Naive thymus-derived CD4-positive, alpha-beta T cell (primary cell): ENCODE results near the gene KSR2. TPM values are rescaled to one million over a fixed set of nuclear protein-coding genes. Genes with fewer than 3 reads are reported as not detected.
"Not testable (repeated sequence)": the region's sequence is repeated elsewhere in the genome, so short reads cannot be mapped to it uniquely, and the experiment has no call there.

ENCODE experiments used
- ATAC-seq: fragments of 150-1000 bp; cut with Tn5 transposase; 2 replicates; pipeline ENCODE4 v1.10.0; 2021; ENCODE audit warnings: mild to moderate bottlenecking, moderate library complexity
- CTCF ChIA-PET: fragments of 350-600 bp; sonication (Branson Sonifier 250); formaldehyde crosslinking; loops from one replicate; lab custom pipeline; 2021; ENCODE audit warnings: antibody characterized with exemption; lab: Charles Lee
- POLR2A ChIA-PET: fragments of 350-600 bp; sonication (Branson Sonifier 250); formaldehyde crosslinking; loops from one replicate; lab custom pipeline; 2021; ENCODE audit warnings: antibody characterized with exemption, inconsistent platforms; lab: Charles Lee
- DNase-seq, 9 donors: peaks; one replicate each; pipeline versions ENCODE4 v3.0.0 to v3.0.0-alpha.2; 2020 to 2022; ENCODE audit warnings: mixed read lengths in 1 of 9
- H3K27ac ChIP-seq: one replicate; pipeline ENCODE4 v1.7.0; 2013; ENCODE audit warnings: mild to moderate bottlenecking, low read depth, low read length, moderate library complexity
- H3K27me3 ChIP-seq, 2 donors: one replicate each; pipeline ENCODE4 v1.7.0; 2013; ENCODE audit warnings: low read length in 2 of 2, mild to moderate bottlenecking in 2 of 2, moderate library complexity in 2 of 2; ENCODE audit not compliant: control insufficient read depth in 2 of 2, insufficient read depth in 2 of 2
- H3K36me3 ChIP-seq, 3 experiments: 1 replicate in 2 of 3; 2 replicates in 1 of 3; pipeline ENCODE4 v1.7.0; 2013; ENCODE audit warnings: low read length in 3 of 3, mild to moderate bottlenecking in 3 of 3, moderate library complexity in 1 of 3; ENCODE audit not compliant: insufficient read depth in 3 of 3, control insufficient read depth in 2 of 3
- H3K4me1 ChIP-seq, 2 donors: one replicate each; pipeline ENCODE4 v1.7.0; 2013; ENCODE audit warnings: low read length in 2 of 2, mild to moderate bottlenecking in 2 of 2, moderate library complexity in 1 of 2; ENCODE audit not compliant: control insufficient read depth in 2 of 2, insufficient read depth in 2 of 2
- H3K4me3 ChIP-seq: 2 replicates; pipeline ENCODE4 v1.7.0; 2013; ENCODE audit warnings: mild to moderate bottlenecking, low read length
- H3K9me3 ChIP-seq, 3 experiments: 1 replicate in 2 of 3; 2 replicates in 1 of 3; pipeline ENCODE4 v1.7.0; 2013; ENCODE audit warnings: low read length in 3 of 3; ENCODE audit not compliant: control insufficient read depth in 2 of 3
- H3K27ac Mint-ChIP-seq, 9 donors: one replicate each; pipeline ENCODE4 v1.8.0; 2020 to 2022; ENCODE audit warnings: mixed read lengths in 9 of 9, mild to moderate bottlenecking in 8 of 9, moderate library complexity in 5 of 9, inconsistent platforms in 2 of 9
- H3K27me3 Mint-ChIP-seq, 5 donors: one replicate each; pipeline ENCODE4 v1.8.0; 2021 to 2022; ENCODE audit warnings: mixed read lengths in 5 of 5, mild to moderate bottlenecking in 1 of 5
- H3K36me3 Mint-ChIP-seq, 5 donors: one replicate each; pipeline ENCODE4 v1.8.0; 2020 to 2022; ENCODE audit warnings: mixed read lengths in 5 of 5, mild to moderate bottlenecking in 3 of 5, inconsistent platforms in 1 of 5
- H3K4me1 Mint-ChIP-seq, 7 donors: one replicate each; pipeline ENCODE4 v1.8.0; 2020 to 2022; ENCODE audit warnings: mixed read lengths in 7 of 7, mild to moderate bottlenecking in 3 of 7, inconsistent platforms in 1 of 7
- H3K4me3 Mint-ChIP-seq, 10 donors: one replicate each; pipeline ENCODE4 v1.8.0; 2020 to 2022; ENCODE audit warnings: mild to moderate bottlenecking in 10 of 10, mixed read lengths in 10 of 10, moderate library complexity in 6 of 10, inconsistent platforms in 2 of 10
- H3K9me3 Mint-ChIP-seq, 11 donors: one replicate each; pipeline ENCODE4 v1.8.0; 2020 to 2022; ENCODE audit warnings: mixed read lengths in 11 of 11, mild to moderate bottlenecking in 4 of 11, inconsistent platforms in 1 of 11, moderate library complexity in 1 of 11
- intact Hi-C, 2 donors: fragments of 100-400 bp; cut with micrococcal nuclease; formaldehyde crosslinking; loops; one replicate each; pipeline ENCODE4 v1.15.1; 2023
- polyA plus RNA-seq, 2 donors: library from polyadenylated mRNA; unstranded; fragments of 300-500 nt; fragmentation: Illumina TruSeq; gene quantifications; one replicate each; pipeline ENCODE4 v1.2.3, GENCODE V29; 2021
- total RNA-seq, 6 experiments: library from RNA in 5 of 6; stranded (reverse) in 5 of 6; gene quantifications; 1 replicate in 5 of 6; 2 replicates in 1 of 6; pipeline ENCODE4 v1.2.3 and lab custom pipeline; 2021 to 2026

KSR2 gene
- total and polyA plus RNA-seq, 7 experiments from 2014 or later: 0.03 to 0.07 TPM; not detected in 5

DNA sequence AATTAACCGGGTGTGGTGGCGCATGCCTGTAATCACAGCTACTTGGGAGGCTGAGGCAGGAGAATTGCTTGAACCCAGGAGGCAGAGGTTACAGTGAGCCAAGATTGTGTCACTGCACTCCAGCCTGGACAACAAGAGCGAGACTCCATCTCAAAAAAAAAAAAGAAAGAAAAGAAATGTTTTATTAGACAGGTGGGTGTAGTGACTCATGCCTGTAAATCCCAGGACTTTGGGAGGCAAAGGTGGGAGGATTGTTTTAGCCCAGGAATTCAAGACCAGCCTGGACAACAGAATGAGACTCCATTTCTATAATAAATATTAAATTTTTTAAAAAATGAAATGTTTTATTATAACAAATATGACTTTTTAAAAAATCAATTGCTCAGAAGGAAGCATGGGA, 77.5 kb downstream of the KSR2 start:
- H3K4me3 Mint-ChIP-seq, H3K27me3 ChIP-seq, H3K4me3 ChIP-seq, H3K36me3 Mint-ChIP-seq, POLR2A ChIA-PET, intact Hi-C loops, ATAC-seq, H3K4me1 ChIP-seq, CTCF ChIA-PET, H3K9me3 Mint-ChIP-seq, H3K4me1 Mint-ChIP-seq, H3K27ac Mint-ChIP-seq, H3K27ac ChIP-seq, DNase-seq, H3K36me3 ChIP-seq, H3K9me3 ChIP-seq: not testable (repeated sequence)
- H3K27me3 Mint-ChIP-seq: peaks cover 0 to 21% (median 7%) of the 10 kb centered on the region in 5 donors

- no peaks in the 10 kb centered on the region for H3K4me1 ChIP-seq
- Mint-ChIP-seq H3K27ac (no peak overlapping the region), H3K36me3 (no peaks in the 10 kb centered on the region), H3K4me1 (no peaks in the 10 kb centered on the region), H3K9me3 (peaks cover 0 to 5% (median 0%) of the 10 kb centered on the region in 11 donors), H3K4me3 (no peak overlapping the region), H3K27me3 (peaks cover 0 to 21% (median 3%) of the 10 kb centered on the region in 5 donors)
- POLR2A ChIA-PET: no interaction called here
- H3K36me3 ChIP-seq: no peaks in the 10 kb centered on the region
- H3K9me3 ChIP-seq: no peaks in the 10 kb centered on the region
- H3K27me3 ChIP-seq: no peaks in the 10 kb centered on the region
- no peak overlapping the region for H3K27ac ChIP-seq
- CTCF ChIA-PET: no interaction called here
- H3K4me3 ChIP-seq: no peak overlapping the region
- DNase-seq (no peak), ATAC-seq (no peak)
- intact Hi-C loops: no loop called here
Measured at GRCh38 chr12:117890644-117891043, 78.1 kb downstream of the KSR2 start.

DNA sequence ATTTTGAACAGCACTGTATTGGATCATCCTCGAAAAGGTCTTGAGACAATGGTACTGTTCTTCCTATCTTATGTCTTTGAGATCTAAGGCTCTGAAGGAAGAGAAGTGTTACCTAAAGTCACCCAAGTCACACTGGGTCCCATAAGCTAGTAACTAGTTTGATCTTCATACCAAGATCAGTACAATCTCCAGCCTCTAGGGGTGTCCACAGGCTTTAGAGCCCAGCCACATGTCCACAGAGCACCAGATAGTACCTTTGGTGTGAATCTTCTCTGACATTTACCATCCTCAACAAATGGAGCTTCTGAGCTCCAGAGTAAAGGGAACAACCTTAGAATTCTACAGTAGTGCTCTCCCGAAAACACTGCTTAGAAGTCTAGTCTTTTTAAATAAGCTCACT, 78.7 kb downstream of the KSR2 start:
- Histone ChIP-seq H3K27ac (no peak overlapping the region), H3K36me3 (no peaks in the 10 kb centered on the region), H3K9me3 (no peaks in the 10 kb centered on the region), H3K4me3 (no peak overlapping the region), H3K27me3 (no peaks in the 10 kb centered on the region), H3K4me1 (no peaks in the 10 kb centered on the region)
- intact Hi-C loops: no loop called here
- peaks cover 0 to 21% (median 3%) of the 10 kb centered on the region in 5 donors for H3K27me3 Mint-ChIP-seq
- CTCF ChIA-PET: no interaction called here
- H3K9me3 Mint-ChIP-seq: peaks cover 0 to 5% (median 0%) of the 10 kb centered on the region in 11 donors
- DNase-seq (no peak), ATAC-seq (no peak)
- no peaks in the 10 kb centered on the region for H3K4me1 Mint-ChIP-seq
- H3K27ac Mint-ChIP-seq: no peak overlapping the region
- no peak overlapping the region for H3K4me3 Mint-ChIP-seq
- POLR2A ChIA-PET: no interaction called here
- H3K36me3 Mint-ChIP-seq: no peaks in the 10 kb centered on the region

- CTCF ChIA-PET: interaction anchor here (0.6 kb wide), 1 partner anchor 709 kb away, joined by 4 read pairs; no protein-coding TSS in a partner anchor
Measured at GRCh38 chr12:117889098-117889497, 79.7 kb downstream of the KSR2 start.

DNA sequence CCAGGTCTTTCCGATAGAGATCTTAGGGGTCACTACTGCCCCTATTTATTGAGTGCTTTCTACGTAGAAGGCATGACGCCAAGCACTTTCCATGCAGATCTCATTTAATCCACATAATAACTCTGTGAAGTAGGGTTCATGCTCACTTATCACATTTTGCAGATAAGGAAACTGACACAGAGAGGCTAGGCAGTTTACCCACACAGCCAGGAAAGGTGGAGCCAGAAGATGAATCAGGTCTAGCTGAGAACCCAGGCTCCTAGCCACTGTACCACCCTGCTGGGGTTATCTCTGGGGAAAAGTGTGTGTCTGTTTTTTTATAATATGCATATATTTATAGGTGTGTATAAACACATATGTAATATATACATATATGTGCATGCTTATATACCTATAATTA, 83.6 kb downstream of the KSR2 start:
- Histone ChIP-seq H3K27ac (no peak overlapping the region), H3K27me3 (no peaks in the 10 kb centered on the region), H3K9me3 (no peaks in the 10 kb centered on the region), H3K4me1 (no peaks in the 10 kb centered on the region), H3K36me3 (no peaks in the 10 kb centered on the region), H3K4me3 (no peak overlapping the region)
- DNase-seq (no peak), ATAC-seq (no peak)
- Mint-ChIP-seq H3K36me3 (peaks cover 0 to 5% (median 3%) of the 10 kb centered on the region in 5 donors), H3K4me1 (no peaks in the 10 kb centered on the region), H3K27ac (no peak overlapping the region), H3K9me3 (peaks cover 0 to 9% (median 2%) of the 10 kb centered on the region in 11 donors), H3K4me3 (no peak overlapping the region), H3K27me3 (peaks cover 3 to 41% (median 20%) of the 10 kb centered on the region in 5 donors)
- CTCF ChIA-PET: interaction anchor here (1.0 kb wide), 1 partner anchor 14 kb away, joined by 3 read pairs; no protein-coding TSS in a partner anchor
- POLR2A ChIA-PET: no interaction called here
- intact Hi-C loops: no loop called here

More at GRCh38 chr12:117889098-117889497, 79.7 kb downstream of the KSR2 start:
- DNase-seq: no peak
- H3K4me1 ChIP-seq: no peaks in the 10 kb centered on the region
- H3K9me3 ChIP-seq: no peaks in the 10 kb centered on the region
- H3K4me3 ChIP-seq: no peak overlapping the region
- Mint-ChIP-seq H3K4me3 (no peak overlapping the region), H3K4me1 (no peaks in the 10 kb centered on the region), H3K27me3 (peaks cover 1 to 19% (median 3%) of the 10 kb centered on the region in 5 donors), H3K36me3 (no peaks in the 10 kb centered on the region), H3K27ac (no peak overlapping the region), H3K9me3 (peaks cover 0 to 5% (median 0%) of the 10 kb centered on the region in 11 donors)
- no peak overlapping the region for H3K27ac ChIP-seq
- H3K27me3 ChIP-seq: no peaks in the 10 kb centered on the region
- POLR2A ChIA-PET: no interaction called here
- no peaks in the 10 kb centered on the region for H3K36me3 ChIP-seq
- no peak for ATAC-seq
- intact Hi-C loops: no loop called here

GRCh38 chr12:117884161-117884560, 84.6 kb downstream of the KSR2 start:
- CTCF ChIA-PET: no interaction called here
- no peak for ATAC-seq
- H3K4me1 ChIP-seq: no peaks in the 10 kb centered on the region
- H3K36me3 ChIP-seq: no peaks in the 10 kb centered on the region
- H3K9me3 ChIP-seq: no peaks in the 10 kb centered on the region
- peaks cover 3 to 30% (median 20%) of the 10 kb centered on the region in 5 donors for H3K27me3 Mint-ChIP-seq
- POLR2A ChIA-PET: no interaction called here
- H3K4me3 ChIP-seq: no peak overlapping the region
- H3K27ac Mint-ChIP-seq: no peak overlapping the region
- peaks cover 0 to 5% (median 3%) of the 10 kb centered on the region in 5 donors for H3K36me3 Mint-ChIP-seq
- no peak for DNase-seq
- no peaks in the 10 kb centered on the region for H3K27me3 ChIP-seq
- H3K9me3 Mint-ChIP-seq: peaks cover 0 to 9% (median 2%) of the 10 kb centered on the region in 11 donors
- no peaks in the 10 kb centered on the region for H3K4me1 Mint-ChIP-seq
- intact Hi-C loops: no loop called here
- no peak overlapping the region for H3K4me3 Mint-ChIP-seq
- no peak overlapping the region for H3K27ac ChIP-seq

- peaks cover 14 to 35% (median 25%) of the 10 kb centered on the region in 5 donors for H3K27me3 Mint-ChIP-seq
- no peak overlapping the region for H3K4me3 Mint-ChIP-seq
- H3K36me3 Mint-ChIP-seq: peaks cover 0 to 5% (median 3%) of the 10 kb centered on the region in 5 donors
- Histone ChIP-seq H3K9me3 (no peaks in the 10 kb centered on the region), H3K4me1 (no peaks in the 10 kb centered on the region), H3K27me3 (peaks cover 0 to 3% of the 10 kb centered on the region in 2 donors), H3K4me3 (no peak overlapping the region), H3K27ac (no peak overlapping the region), H3K36me3 (no peaks in the 10 kb centered on the region)
- intact Hi-C loops: no loop called here
- no peak for ATAC-seq
- ChIA-PET CTCF (no interaction called here), POLR2A (no interaction called here)
- no peak overlapping the region for H3K27ac Mint-ChIP-seq
- H3K9me3 Mint-ChIP-seq: peaks cover 0 to 7% (median 2%) of the 10 kb centered on the region in 11 donors
- no peak for DNase-seq
- H3K4me1 Mint-ChIP-seq: no peaks in the 10 kb centered on the region
Measured at GRCh38 chr12:117882603-117883184, 86.1 kb downstream of the KSR2 start.
